Measurements from ENCODE around the gene SLC25A36.

The SLC25A36 gene, protein sequence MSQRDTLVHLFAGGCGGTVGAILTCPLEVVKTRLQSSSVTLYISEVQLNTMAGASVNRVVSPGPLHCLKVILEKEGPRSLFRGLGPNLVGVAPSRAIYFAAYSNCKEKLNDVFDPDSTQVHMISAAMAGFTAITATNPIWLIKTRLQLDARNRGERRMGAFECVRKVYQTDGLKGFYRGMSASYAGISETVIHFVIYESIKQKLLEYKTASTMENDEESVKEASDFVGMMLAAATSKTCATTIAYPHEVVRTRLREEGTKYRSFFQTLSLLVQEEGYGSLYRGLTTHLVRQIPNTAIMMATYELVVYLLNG

DNA sequence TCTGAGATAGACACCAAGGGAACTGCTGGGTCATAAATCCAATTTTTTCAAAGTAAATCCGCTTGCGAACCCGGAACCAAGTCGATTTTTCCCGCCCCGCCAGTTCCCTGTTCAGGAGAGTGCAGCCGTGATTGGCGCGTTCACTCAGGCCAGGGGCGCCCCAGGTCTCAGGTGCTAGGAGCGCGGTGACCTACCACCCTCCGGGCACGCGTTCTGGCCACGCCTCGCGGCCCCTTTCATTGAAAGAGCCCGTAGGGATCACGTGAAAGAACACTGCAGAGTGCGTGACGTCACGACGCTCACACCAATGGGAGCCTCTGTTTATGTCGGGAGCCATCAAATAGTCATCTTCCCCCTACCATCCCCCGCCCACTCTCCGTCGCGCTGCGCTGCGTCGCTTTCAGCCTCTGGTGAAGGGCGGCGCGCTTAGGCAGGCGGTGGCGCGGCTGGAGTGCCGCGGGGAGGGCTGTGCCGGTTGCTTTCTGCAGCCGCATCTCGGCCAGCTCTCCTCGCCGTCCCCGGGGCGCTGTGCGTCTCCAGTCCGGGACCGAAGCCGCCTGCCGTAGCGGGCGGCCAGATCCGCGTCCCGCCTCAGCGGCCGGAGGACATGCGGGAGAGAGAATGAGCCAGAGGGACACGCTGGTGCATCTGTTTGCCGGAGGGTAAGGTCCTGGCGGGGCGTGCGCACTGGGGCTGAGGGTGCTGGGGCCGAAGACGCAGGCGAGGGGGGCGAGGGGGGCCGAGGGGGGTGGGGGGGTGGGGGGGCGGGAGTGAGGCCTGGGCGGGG, at the start of gene SLC25A36:
TSS of gene SLC25A36 (plus strand) at position 403 of the 787 bp plus-strand sequence. CDS start at position 622, 219 bp downstream.
- DNase-seq = peak; percentile 97

DNA sequence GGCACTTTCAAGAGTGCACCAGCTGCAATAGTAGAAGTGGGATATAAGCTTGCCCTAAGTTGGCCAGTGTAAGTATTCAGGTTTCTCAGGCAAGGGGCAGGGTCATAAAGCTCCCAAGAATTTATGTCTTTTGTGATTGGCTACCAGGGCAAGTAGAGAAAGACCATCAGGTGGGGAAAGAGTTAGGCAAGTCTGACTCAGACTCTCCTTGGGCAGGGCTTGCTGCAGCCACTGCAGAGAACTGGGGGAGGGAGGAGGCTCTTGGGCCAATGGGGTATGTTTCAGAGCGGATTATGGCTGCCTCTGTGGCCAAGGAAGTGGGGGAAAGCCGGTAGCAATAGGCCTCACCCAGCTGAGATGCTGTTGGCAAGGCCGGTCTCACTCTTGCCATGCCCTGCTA, 44.6 kb upstream of the SLC25A36 start:
- DNase-seq = peak; percentile 59

DNA sequence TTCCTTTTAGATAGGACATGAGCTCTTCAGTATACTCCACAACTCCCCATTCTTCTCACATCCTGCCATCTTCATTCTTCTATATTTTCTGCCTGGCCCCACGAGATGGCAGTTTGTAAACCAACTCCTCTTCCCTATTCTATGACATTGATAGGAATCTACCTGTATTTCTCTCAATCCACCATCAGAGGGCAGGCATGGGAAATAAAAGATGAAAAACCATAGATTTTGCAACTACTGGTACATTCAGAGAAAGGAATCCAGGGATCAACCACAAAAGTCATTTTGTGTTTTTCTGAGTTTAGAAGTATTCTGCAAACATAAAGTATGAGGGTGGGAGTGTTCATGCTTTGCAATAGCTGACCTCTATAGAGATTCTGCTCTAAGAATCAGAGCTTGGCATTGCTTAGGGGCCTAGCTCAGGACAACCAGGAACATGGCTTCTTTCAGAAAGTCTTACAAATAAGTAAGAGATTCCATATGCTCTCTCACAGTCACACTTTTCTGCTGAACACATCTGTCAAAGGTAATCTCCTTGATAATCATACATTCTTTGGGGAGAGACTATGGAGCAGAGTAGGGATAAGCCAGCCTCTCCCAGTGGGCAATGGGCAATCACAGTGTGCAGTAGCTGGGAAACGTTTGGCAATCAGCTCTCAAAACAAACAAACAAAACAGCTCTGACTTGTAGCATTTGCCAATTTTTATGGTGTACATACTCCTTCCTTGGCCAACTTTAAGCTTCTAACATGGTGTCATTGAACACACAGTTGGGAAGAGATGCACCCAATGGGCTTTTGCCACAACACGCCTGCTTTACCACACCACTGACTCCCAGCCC, 43.1 kb upstream of the SLC25A36 start:
- DNase-seq = peak; percentile 83

DNA sequence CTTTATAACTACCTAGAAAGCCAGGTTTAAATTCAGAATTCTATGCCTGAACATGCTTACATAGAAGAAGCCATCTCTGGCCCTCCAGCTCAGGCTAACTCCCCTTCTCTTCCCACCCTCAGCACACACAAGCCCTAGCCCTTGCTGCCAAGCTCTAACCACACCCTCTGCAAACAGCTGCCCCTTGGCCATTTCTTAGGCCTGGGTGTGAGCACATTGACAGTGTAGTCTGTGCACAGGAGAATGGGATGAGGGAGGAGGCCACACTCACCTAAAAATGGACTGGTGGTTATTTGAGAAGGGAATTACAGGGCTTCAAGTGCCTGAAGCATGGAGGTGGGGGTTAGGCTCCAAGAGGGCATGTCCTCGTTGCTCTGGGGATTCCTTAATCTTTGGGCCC, 42.3 kb upstream of the SLC25A36 start:
- DNase-seq = no peak

DNA sequence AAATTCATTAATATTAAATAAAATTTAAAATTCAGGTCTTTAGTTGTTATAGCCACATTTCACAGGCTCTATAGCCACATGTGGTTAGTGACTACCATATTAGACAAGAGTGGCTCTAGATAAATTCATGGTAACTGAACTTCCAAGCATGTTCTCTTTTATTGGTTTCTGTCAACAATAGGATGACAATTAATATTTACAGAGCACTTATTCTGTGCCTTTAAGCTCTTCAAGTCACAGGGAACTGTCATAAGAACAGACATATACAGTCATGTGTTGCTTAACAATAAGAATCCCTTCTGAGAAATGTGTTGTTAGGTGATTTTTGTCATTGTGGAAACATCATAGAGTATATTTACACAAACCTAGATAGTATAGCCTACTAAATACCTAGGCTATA, 38.8 kb upstream of the SLC25A36 start:
- DNase-seq = no peak

DNA sequence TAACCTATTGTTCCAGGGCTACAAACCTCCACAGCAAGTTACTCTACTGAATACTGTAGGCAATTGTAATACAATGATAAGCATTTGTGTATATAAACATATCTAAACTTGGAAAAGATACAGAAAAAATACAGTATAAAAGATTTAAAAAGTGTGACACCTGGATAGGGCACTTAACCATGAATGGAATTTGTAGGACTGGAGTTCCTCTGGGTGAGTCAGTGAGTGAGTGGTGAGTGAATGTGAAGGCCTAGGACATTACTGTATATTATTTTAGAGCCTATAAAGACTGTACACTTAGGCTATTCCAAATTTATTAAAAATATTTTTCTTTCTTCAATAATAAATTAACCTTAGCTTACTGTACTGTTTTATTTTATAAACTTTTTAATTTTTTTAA, 38.4 kb upstream of the SLC25A36 start:
- no peak for DNase-seq

DNA sequence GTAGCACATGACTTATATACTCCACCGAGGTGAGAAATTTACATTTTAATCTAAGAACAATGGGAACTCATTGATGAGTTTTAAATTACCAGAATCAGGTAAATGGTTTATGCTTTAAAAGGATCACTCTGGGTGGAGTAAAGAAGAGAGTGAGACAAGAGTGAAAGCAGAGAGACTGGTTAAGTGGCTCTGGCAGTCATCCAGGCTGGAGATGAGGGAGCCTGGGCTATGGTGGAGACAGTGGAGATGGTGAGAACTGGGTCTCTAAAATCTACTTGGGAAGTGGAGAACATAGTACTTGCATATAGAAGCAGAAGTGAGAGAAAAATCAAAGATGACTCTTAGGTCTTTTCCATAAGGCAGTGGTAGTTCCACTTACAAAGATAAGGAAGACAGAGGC, 37.1 kb upstream of the SLC25A36 start:
- no peak for DNase-seq

DNA sequence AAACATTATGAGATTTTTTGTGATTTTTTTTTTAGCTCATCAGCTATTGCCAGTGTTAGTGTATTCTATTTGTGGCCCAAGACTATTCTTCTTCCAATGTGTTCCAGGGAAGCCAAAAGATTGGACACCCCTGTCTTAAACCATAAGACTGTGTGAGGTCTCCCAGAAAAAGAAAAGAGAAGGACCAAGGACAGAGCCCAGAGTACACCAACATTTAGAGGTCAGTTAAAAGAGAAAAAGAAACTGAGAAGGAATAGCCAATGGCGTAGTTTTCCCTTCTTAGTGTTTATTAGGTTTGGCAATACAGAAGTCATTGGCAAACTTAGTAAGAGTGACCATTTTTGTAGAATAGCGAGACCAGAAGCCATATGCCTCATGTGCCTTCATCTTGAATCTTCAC, 36.1 kb upstream of the SLC25A36 start:
- DNase-seq = no peak

DNA sequence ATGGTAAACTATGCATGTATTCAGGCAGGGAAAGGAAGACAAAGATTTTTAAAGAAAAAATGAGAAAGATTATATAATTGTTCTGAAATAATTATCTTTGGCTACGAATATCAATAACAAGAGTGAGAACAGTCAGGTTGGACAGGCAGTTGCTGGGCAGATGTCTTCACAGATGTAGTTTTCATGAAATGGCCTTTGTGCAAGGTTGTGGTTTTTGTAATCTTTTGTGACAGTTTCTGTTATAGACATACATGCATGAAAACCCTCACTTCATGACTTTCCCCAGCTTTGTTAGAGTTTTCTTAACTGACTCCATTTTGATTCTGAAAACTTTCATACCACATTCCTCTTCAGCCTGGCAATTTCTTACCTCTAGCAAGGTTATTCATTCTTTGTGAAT, 34.9 kb upstream of the SLC25A36 start:
- peak; percentile 28 for DNase-seq

DNA sequence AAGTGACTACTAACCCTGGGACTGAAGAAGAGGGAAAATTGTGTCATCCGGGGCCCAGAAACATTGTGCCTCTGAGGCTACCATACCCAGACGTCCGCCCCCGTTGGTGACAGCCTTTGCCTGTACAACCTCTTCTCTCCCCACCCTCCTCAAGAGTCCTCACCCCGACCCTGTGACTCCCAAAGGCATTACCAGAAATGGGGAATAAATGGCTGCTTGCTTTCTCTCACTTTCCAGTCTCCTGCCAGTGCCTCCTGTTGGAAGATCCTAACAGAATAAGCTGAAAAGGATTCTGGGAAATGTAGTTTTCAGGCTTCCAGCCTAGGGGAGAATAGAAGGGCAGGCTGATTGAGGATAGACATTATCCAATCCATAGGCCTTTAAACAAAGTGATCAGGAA, 30.8 kb upstream of the SLC25A36 start:
- DNase-seq = no peak

DNA sequence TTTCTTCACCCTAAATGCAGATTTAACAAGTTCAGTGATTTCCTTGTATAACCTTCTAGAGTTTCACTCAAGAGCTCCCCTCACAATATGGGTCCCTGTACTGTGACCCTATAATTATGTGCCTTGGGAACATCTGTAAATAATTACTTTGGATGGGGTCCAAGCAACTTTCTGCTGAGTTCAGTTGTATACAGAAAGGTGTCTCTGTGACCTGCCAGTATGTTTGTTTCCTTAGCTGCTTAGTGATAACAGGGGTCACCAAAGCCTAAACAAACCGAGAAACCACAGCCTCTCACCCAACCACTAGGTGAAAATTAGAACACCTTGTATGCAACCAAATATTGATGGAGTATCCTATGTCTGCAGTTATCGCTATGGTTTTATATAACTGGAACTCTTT, 29.8 kb upstream of the SLC25A36 start:
- no peak for DNase-seq

DNA sequence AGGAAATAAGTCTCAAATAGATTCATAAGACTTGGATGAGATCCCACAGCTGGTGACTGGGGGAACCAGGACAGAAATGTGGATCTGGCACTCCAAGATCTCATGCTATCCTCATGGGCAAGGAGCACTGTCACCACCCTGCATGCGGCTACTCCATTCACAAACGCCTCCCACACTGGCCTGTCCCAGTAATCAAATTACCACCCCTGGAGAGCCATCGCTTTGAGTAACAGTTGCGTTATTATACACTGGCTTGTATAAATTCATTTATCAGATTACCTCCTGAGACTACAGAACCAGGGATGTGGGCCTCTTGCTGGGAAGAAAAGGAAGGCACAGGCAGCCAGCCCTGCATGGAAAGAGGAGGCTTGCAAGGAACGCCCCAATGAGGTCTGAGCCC, 27.9 kb upstream of the SLC25A36 start:
- no peak for DNase-seq

DNA sequence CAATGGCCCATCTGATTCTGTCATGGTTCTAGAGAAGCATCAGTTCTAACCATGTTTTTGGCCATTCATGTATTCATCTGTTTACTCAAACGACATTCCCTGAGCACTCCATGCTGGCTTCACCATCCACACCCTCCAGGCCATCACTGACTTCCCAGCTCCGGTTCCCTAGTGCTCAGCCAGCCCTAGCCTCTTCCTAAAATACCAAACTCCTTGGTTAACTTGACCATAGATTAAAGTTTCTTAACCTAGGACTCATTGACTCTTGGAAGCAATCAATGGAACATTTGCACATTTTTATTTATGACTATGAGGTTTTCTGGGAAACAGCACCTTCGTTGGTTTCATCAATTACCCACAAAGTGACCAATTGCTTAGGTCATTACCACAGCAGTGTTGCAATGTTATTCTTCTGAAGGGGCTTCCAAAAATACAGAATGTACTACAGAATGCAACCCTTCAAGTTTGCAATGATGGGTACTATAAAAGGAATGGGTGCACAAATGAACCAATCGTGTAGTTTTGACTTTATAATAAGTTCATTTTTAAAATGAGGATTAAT, 27.2 kb upstream of the SLC25A36 start:
- peak; percentile 31 for DNase-seq

DNA sequence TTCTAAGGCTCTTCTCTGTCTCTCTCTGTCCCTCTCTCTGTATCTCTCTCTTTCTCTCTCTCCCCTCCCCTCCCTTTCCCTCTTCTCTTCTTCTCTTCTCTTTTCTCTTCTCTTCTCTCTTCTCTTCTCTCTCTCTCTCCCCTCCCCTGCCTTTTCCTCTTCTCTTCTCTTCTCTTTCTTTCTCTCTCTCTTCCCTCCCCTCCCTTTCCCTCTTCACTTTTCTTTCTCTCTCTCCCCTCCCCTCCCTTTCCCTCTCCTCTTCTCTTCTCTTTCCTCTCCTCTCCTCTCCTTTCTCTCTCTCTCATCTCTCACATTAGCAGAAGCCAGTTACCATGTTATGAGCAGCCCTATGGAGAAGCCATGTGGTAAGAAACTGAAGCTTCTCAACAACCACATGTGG, 25.0 kb upstream of the SLC25A36 start:
- DNase-seq = no peak

DNA sequence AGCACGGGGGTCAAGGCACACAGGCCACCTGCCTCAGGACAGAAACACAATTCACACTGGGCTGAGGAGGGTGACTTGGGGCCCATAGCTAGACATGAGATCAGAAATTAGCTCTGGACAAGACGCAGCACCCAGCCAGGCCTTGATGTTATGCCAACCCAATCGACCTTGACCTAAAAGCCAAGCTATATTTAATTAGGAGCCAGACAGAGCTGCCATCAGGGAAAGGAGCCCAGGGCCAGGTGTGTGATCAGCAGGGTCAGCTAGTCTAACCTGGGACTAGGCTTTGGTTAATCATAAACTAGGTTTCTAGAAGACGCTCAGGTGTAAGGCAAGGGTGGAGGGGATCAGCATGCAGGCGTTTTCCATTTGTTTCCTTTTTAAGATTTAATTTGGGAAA, 23.9 kb upstream of the SLC25A36 start:
- no peak for DNase-seq

DNA sequence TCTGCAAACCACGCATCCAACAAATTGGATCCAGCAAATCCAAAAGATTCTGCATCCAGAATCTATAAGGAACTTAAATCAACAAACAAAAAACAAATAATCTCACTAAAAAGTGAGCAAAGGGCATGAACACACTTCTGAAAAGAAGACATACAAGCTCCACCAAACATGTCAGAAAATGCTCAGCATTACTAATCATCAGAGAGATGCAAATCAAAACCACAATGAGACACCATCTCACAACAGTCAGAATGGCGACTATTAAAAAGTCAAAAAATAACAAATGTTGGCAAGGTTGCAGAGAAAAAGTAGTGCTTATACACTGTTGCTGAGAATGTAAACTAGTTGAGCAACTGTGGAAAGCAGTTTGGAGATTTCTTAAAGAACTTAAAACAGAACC, 21.6 kb upstream of the SLC25A36 start:
- no peak for DNase-seq

DNA sequence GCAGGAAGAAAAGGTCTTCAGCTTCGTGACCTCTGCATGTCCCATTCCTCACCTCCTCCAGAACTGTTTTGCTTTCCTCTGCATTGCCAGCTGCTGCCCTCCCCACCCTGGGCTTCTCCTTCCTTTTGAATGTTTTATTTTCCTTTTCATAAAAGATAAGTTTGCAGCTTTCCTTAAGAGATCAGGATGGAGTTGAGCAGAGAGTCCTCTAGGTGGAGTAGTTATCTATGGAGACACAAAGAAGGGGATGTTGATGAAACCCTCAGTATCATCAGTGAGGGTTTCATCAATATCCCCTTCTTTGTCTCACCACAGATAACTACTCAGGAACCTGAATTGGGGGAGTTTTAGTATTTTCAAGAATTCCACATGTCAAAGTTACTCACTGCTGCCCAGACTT, 19.0 kb upstream of the SLC25A36 start:
- no peak for DNase-seq

DNA sequence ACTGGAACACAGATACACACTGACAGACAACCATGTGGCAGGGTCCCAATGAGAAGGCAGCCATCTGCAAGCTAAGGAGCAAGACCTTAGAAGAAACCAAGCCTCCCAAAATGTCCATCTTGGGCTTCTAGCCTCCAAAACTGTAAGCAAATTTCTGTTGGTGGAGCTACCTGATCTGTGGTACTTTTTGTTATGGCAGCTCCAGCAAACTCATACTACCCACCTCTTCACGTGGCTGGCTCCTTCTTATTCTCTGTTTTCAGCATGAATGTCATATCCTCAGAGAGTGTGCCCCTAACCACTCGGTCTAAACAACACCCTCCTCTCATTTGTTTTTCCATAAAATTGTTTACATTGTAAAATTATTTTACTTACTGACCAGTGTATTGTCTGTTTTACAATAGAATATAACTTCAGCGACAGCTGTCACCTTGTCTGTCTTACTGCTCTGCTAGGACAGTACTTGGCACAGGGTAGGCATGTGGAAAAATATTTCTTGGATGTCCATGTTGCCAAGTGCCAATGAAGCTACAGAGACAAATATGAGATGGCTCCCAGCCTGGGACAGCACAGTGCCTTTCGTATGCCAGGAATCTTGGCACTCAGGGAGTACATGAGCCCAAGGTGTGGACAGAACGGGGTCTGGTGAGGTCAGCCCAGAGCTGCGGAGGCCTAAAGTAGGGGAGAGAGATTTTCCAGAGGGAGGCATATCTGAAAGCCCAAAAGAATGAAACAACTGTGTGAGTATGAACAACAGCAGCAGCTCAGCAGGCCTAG, 17.4 kb upstream of the SLC25A36 start:
- DNase-seq = no peak

DNA sequence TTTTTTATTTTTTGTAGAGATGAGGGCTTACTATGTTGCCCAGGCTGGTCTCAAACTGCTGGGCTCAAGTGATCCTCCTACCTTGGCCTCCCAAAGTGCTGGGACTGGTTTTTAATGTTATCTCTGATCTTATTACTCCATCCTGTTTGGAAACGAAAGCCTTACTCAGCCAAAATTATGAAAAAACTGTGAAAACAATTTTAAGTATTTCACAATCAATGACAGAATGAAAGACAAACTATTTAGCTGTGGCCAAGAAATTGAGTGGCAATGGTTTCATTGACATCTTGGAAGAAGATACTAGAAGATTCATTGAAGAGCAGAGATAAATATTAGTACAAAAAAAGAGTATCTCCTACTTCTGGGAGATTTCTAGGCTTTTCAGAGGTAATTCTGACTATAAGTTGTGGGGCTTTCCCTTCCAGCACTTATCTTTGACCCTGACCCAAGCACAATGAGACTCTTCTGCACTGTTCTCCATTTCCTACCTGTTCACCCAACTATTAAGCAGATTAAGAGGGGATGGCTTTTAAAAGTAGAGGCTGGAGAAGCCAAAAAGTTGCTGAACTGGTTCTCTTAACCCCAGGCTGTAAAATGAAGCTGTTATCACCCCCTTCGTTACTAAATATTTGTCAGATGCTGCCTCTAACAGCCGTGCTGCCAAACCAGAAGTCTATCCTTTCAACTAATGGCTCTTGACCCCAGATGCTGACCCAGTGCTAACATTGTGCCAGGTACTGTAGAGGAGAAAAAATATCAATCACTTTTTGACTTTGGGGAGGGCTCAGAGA, 14.2 kb upstream of the SLC25A36 start:
- no peak for DNase-seq

DNA sequence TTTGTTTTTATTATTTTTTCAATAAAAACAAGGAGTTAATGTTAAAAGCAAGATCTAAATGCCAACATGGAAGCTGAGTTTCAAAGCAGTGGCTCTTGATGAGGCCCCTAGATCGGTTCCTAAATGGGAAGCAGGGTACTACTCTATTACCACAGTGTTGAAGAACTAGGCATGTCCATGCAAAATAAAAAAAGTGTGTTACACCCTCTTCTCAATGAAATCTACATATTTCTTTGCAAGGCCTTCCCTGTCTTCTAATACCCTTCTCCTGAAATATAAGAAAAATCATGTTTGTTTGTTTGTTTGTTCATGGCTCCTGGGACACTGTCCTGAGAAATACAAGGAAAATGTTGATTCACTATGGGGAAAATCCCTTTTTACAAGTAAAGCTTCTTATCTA, 12.2 kb upstream of the SLC25A36 start:
- DNase-seq = no peak

DNA sequence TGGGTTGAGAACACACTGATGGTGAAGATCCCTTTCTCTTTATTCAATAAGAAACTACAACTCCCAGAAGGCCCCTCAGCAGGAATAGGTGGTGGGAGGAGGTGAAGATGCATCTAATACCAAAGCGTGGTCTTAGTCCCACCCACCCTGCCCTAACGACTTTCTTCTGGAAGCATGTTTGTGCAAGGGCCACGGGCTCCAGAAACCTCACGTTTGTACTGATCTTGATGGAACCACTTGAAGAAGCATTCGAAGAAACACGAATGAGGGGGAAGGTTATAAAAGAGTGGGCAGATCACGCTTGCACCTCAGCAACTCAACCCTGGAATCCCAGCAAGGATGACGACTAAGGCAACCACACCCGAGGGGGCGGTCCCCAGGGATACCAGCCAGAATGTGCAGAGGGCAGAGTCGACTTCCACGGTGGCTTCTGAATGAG, 10.6 kb upstream of the SLC25A36 start:
- DNase-seq = no peak

DNA sequence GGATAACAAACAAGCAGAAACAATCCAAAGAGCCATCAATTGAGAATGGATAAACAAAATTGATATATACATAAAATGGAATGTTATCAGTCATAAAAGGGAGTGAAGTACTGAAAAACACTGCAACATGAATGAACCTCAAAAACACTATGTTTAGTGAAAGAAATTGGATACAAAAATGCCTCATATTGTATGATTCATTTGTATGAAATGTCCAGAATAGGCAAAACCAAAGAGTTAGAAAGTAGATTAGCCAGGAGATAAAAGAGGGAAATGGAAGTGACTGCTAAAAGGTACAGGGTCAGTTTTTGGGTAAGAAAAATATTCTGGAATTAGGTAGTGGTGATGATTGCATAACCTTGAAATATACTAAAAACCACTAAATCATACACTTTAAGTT, 9.8 kb upstream of the SLC25A36 start:
- DNase-seq = no peak
